ENCODE results near the gene GYPB.
"Not testable (repeated sequence)": the region's sequence is repeated elsewhere in the genome, so short reads cannot be mapped to it uniquely, and the experiment has no call there.

Gene GYPB

GRCh38 chr4:144014808-144015207 is 4.4 kb downstream of the GYPB start:
- DNase-seq (ENCODE audit: low spot score) = no peak

GRCh38 chr4:144008602-144009001 is 10.6 kb downstream of the GYPB start:
- DNase-seq (ENCODE audit: low spot score) = not testable (repeated sequence)

- not testable (repeated sequence) for DNase-seq (ENCODE audit: low spot score)
Observed at GRCh38 chr4:144007960-144008359, 11.2 kb downstream of the GYPB start.

GRCh38 chr4:144006200-144006803 is 12.9 kb downstream of the GYPB start:
- DNase-seq (ENCODE audit: low spot score) = not testable (repeated sequence)

GRCh38 chr4:144005558-144005953 is 13.6 kb downstream of the GYPB start:
- DNase-seq (ENCODE audit: low spot score) = not testable (repeated sequence)

GRCh38 chr4:144004868-144005557 is 14.2 kb downstream of the GYPB start:
- not testable (repeated sequence) for DNase-seq (ENCODE audit: low spot score)

- not testable (repeated sequence) for DNase-seq (ENCODE audit: low spot score)
Observed at GRCh38 chr4:144003890-144004265, 15.3 kb downstream of the GYPB start.

GRCh38 chr4:144003205-144003889 is 15.8 kb downstream of the GYPB start:
- DNase-seq (ENCODE audit: low spot score) = not testable (repeated sequence)

GRCh38 chr4:144000331-144000995 is 18.7 kb downstream of the GYPB start:
- not testable (repeated sequence) for DNase-seq (ENCODE audit: low spot score)

GRCh38 chr4:143996193-143996592 is 23.0 kb downstream of the GYPB start:
- not testable (repeated sequence) for DNase-seq (ENCODE audit: low spot score)

- DNase-seq (ENCODE audit: low spot score) = not testable (repeated sequence)
Observed at GRCh38 chr4:143991761-143992160, 27.4 kb downstream of the GYPB start.

- DNase-seq (ENCODE audit: low spot score) = not testable (repeated sequence)
Observed at GRCh38 chr4:143990717-143991116, 28.5 kb downstream of the GYPB start.

- no peak for DNase-seq (ENCODE audit: low spot score)
Observed at GRCh38 chr4:143986180-143986579, 33.0 kb downstream of the GYPB start.

- not testable (repeated sequence) for DNase-seq (ENCODE audit: low spot score)
Observed at GRCh38 chr4:143980776-143981175, 38.4 kb downstream of the GYPB start.

- not testable (repeated sequence) for DNase-seq (ENCODE audit: low spot score)
Observed at GRCh38 chr4:143975527-143975926, 43.7 kb downstream of the GYPB start.

- not testable (repeated sequence) for DNase-seq (ENCODE audit: low spot score)
Observed at GRCh38 chr4:143974021-143974420, 45.2 kb downstream of the GYPB start.

- DNase-seq (ENCODE audit: low spot score) = no peak
Observed at GRCh38 chr4:143961075-143961474, 58.1 kb downstream of the GYPB start.

- DNase-seq (ENCODE audit: low spot score) = not testable (repeated sequence)
Observed at GRCh38 chr4:143955306-143955705, 63.9 kb downstream of the GYPB start.

GRCh38 chr4:143951458-143951972 is 67.7 kb downstream of the GYPB start:
- DNase-seq (ENCODE audit: low spot score) = not testable (repeated sequence)

- DNase-seq (ENCODE audit: low spot score) = not testable (repeated sequence)
Observed at GRCh38 chr4:143950967-143951366, 68.2 kb downstream of the GYPB start.

GRCh38 chr4:143950185-143950584 is 69.0 kb downstream of the GYPB start:
- DNase-seq (ENCODE audit: low spot score) = not testable (repeated sequence)

- not testable (repeated sequence) for DNase-seq (ENCODE audit: low spot score)
Observed at GRCh38 chr4:143947493-143947892, 71.7 kb downstream of the GYPB start.

Measured in HuH-7 (cell line).